ENCODE results near the gene KCNG2. TPM values are rescaled to one million over a fixed set of nuclear protein-coding genes. Genes with fewer than 3 reads are reported as not detected.

Gene KCNG2
- total RNA-seq, 2 experiments from 2014 or later, result not detected

DNA sequence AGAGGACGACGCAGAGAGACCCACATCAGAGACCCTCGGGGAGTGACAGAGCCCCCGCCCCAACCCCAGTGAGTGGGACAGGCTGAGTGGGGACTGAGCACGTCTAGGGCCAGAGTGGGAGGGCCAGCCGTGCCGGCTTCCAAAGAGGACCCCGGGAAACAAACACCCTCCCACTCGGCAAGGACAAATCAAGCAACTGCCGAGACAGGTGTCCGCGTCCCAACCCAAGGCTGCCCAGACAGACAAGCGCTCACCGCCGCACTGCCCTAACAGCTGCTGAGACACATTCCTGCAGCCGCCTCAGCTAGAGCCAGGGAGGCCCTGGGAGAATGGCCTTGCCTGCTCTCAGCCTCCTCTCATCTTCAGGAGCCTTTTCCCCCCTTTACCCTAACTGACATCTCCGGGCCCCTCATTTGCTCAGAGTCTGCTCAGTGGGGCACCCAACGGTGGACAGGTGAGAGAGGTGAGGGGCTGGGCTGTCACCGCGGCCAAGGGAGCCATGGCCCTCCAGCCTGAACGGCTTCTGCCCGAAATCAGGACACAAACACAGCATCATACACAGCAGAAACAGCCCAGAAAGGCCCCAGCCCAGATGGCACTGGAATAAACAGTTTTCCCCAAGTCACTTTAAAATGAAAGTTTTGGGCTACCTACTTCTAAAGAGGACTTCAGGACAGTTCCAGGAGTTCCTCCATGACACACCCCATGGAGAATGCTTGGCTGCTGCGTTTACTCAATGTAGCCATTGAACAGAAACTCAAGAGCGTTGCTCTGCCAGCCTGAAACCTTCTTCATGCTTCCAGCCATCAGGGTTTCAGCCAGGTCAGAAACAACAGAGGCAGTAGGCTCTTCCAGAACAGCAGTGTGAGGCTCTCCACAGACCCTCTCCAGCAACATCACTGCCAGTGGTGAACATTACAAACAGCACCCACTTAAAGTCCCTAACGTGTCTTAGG lies 130.1 kb downstream of the KCNG2 start:
- Mint-ChIP-seq H3K4me1 (no peaks in the 10 kb centered on the region), H3K27me3 (no peaks in the 10 kb centered on the region), H3K27ac (no peak overlapping the region), H3K9me3 (peaks cover 36% of the 10 kb centered on the region), H3K36me3 (ENCODE audit: low read depth) (peaks cover 58% of the 10 kb centered on the region), H3K4me3 (no peak overlapping the region)
- ChIA-PET CTCF (no interaction called here), POLR2A (no interaction called here)
- DNase-seq, result no peak

DNA sequence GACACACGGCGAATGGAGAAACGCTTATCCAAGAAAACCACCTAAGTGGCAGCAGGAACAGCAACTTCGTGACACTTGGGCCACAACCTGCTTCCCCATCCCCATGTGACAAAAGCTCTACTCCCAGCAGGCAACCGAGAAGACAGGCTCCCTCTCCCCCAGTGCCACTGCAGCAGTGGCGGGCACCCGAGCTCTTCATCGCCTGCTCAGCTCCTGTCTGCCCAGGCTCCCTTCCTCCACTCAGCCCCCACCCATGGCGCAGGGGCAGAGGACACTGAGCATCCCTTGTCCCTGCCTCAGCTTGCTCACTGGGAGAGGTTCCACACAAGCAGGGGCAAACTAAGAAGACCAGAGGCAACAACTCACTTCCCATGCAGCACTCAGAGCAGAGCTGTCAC lies 130.8 kb downstream of the KCNG2 start:
- DNase-seq, result no peak
- Mint-ChIP-seq H3K4me3 (no peak overlapping the region), H3K36me3 (ENCODE audit: low read depth) (peaks cover 61% of the 10 kb centered on the region), H3K27ac (no peak overlapping the region), H3K27me3 (no peaks in the 10 kb centered on the region), H3K4me1 (no peaks in the 10 kb centered on the region), H3K9me3 (peaks cover 41% of the 10 kb centered on the region)
- ChIA-PET POLR2A (no interaction called here), CTCF (no interaction called here)

GRCh38 chr18:79930020-79930642 lies 132.4 kb downstream of the KCNG2 start:
- H3K36me3 Mint-ChIP-seq (ENCODE audit: low read depth), result peaks cover 70% of the 10 kb centered on the region
- H3K4me3 Mint-ChIP-seq, result no peak overlapping the region
- H3K9me3 Mint-ChIP-seq, result peaks cover 54% of the 10 kb centered on the region
- no peak for DNase-seq
- ChIA-PET CTCF (no interaction called here), POLR2A (no interaction called here)
- H3K27me3 Mint-ChIP-seq, result no peaks in the 10 kb centered on the region
- no peak overlapping the region for H3K27ac Mint-ChIP-seq
- H3K4me1 Mint-ChIP-seq, result no peaks in the 10 kb centered on the region

GRCh38 chr18:79931475-79931874 lies 133.7 kb downstream of the KCNG2 start:
- H3K4me3 Mint-ChIP-seq, result no peak overlapping the region
- ChIA-PET POLR2A (no interaction called here), CTCF (no interaction called here)
- no peaks in the 10 kb centered on the region for H3K27me3 Mint-ChIP-seq
- DNase-seq, result no peak
- H3K9me3 Mint-ChIP-seq, result peaks cover 64% of the 10 kb centered on the region
- peaks cover 80% of the 10 kb centered on the region for H3K36me3 Mint-ChIP-seq (ENCODE audit: low read depth)
- H3K4me1 Mint-ChIP-seq, result no peaks in the 10 kb centered on the region
- no peak overlapping the region for H3K27ac Mint-ChIP-seq

GRCh38 chr18:79932907-79933306 lies 135.2 kb downstream of the KCNG2 start:
- no peaks in the 10 kb centered on the region for H3K27me3 Mint-ChIP-seq
- H3K9me3 Mint-ChIP-seq, result peaks cover 67% of the 10 kb centered on the region
- no peak for DNase-seq
- ChIA-PET CTCF (no interaction called here), POLR2A (no interaction called here)
- no peak overlapping the region for H3K27ac Mint-ChIP-seq
- H3K4me3 Mint-ChIP-seq, result no peak overlapping the region
- peaks cover 90% of the 10 kb centered on the region for H3K36me3 Mint-ChIP-seq (ENCODE audit: low read depth)
- no peaks in the 10 kb centered on the region for H3K4me1 Mint-ChIP-seq

DNA sequence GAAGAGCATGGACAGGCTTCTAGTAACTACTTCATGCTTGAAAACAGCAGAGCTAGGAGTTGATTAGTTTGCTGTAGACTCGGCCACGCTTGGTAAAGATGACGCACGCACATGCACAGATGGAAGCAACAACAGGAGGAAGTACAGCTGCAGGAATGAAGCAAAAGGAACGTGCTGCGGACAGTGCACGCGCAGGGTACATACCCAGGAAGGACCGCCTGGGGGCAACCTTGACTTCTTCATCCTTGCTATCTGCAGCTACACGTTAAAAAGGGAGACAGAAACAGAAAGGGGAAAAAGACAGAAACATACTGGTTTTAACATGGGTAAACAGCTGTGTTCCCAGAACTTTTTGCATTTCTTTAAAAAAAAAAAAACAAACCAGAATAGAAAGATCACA lies 136.0 kb downstream of the KCNG2 start:
- POLR2A ChIA-PET, result no interaction called here
- H3K27me3 Mint-ChIP-seq, result no peaks in the 10 kb centered on the region
- H3K9me3 Mint-ChIP-seq, result peaks cover 62% of the 10 kb centered on the region
- peaks cover 86% of the 10 kb centered on the region for H3K36me3 Mint-ChIP-seq (ENCODE audit: low read depth)
- DNase-seq, result no peak
- CTCF ChIA-PET, result no interaction called here
- no peak overlapping the region for H3K27ac Mint-ChIP-seq
- no peaks in the 10 kb centered on the region for H3K4me1 Mint-ChIP-seq
- no peak overlapping the region for H3K4me3 Mint-ChIP-seq

- ChIA-PET POLR2A (no interaction called here), CTCF (no interaction called here)
- Mint-ChIP-seq H3K4me3 (no peak overlapping the region), H3K9me3 (peaks cover 54% of the 10 kb centered on the region), H3K4me1 (no peaks in the 10 kb centered on the region), H3K27ac (no peak overlapping the region), H3K36me3 (ENCODE audit: low read depth) (peaks cover 85% of the 10 kb centered on the region), H3K27me3 (no peaks in the 10 kb centered on the region)
- DNase-seq, result no peak
These were observed 136.8 kb downstream of the KCNG2 start for GRCh38 chr18:79934311-79935097.

- peaks cover 48% of the 10 kb centered on the region for H3K9me3 Mint-ChIP-seq
- DNase-seq, result no peak
- ChIA-PET POLR2A (no interaction called here), CTCF (no interaction called here)
- no peak overlapping the region for H3K4me3 Mint-ChIP-seq
- H3K4me1 Mint-ChIP-seq, result no peaks in the 10 kb centered on the region
- peaks cover 85% of the 10 kb centered on the region for H3K36me3 Mint-ChIP-seq (ENCODE audit: low read depth)
- no peak overlapping the region for H3K27ac Mint-ChIP-seq
- no peaks in the 10 kb centered on the region for H3K27me3 Mint-ChIP-seq
These were observed 137.4 kb downstream of the KCNG2 start for GRCh38 chr18:79935098-79935480.

DNA sequence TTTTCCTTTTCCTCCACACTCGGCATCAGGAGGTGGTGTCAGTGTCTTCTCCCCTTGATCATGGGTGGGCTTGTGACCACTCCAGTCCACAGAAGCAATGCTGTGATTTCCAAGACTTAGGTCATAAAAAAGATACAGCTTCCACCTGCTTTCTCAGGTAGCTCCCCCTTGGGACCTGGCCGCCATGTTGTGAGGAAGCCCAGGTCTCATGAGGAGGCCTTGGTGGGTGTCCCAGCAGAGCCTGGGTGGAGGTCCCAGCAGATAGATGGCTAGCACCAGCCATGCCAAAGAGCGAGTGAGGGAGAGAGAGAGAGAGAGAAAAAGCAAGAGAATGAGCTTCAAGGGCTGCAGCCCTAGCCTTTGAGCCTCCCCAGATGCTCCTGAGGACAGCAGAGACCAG lies 137.8 kb downstream of the KCNG2 start:
- Mint-ChIP-seq H3K4me3 (no peak overlapping the region), H3K36me3 (ENCODE audit: low read depth) (peaks cover 85% of the 10 kb centered on the region), H3K4me1 (no peaks in the 10 kb centered on the region), H3K27ac (no peak overlapping the region), H3K9me3 (peaks cover 44% of the 10 kb centered on the region), H3K27me3 (no peaks in the 10 kb centered on the region)
- DNase-seq, result no peak
- ChIA-PET POLR2A (no interaction called here), CTCF (no interaction called here)

DNA sequence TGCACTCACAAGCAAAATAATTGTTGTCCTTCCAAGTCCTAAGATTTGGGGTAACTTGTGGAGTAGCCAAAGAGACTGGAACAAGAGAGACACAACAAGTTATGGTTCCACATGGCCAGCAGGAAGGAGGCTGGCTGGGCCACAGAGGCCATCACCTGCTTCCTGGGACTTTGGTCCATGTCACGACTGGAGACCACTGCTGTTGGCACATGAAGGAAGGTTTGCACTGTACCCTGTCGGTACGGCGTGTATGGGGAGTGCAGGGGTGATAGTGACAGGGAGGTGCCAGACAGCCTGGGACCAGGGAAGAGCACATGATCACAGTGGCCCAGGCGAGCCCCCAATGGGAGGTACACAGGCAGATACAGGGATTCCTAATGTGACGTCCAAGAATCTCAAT lies 138.2 kb downstream of the KCNG2 start:
- DNase-seq, result no peak
- POLR2A ChIA-PET, result no interaction called here
- peaks cover 44% of the 10 kb centered on the region for H3K9me3 Mint-ChIP-seq
- CTCF ChIA-PET, result no interaction called here
- H3K27ac Mint-ChIP-seq, result no peak overlapping the region
- H3K4me1 Mint-ChIP-seq, result no peaks in the 10 kb centered on the region
- peaks cover 87% of the 10 kb centered on the region for H3K36me3 Mint-ChIP-seq (ENCODE audit: low read depth)
- H3K4me3 Mint-ChIP-seq, result no peak overlapping the region
- H3K27me3 Mint-ChIP-seq, result no peaks in the 10 kb centered on the region

GRCh38 chr18:79936641-79937040 lies 138.9 kb downstream of the KCNG2 start:
- peaks cover 80% of the 10 kb centered on the region for H3K36me3 Mint-ChIP-seq (ENCODE audit: low read depth)
- ChIA-PET CTCF (no interaction called here), POLR2A (no interaction called here)
- no peaks in the 10 kb centered on the region for H3K27me3 Mint-ChIP-seq
- DNase-seq, result no peak
- peaks cover 39% of the 10 kb centered on the region for H3K9me3 Mint-ChIP-seq
- no peaks in the 10 kb centered on the region for H3K4me1 Mint-ChIP-seq
- H3K27ac Mint-ChIP-seq, result no peak overlapping the region
- no peak overlapping the region for H3K4me3 Mint-ChIP-seq

- ChIA-PET CTCF (no interaction called here), POLR2A (no interaction called here)
- Mint-ChIP-seq H3K27ac (no peak overlapping the region), H3K4me1 (no peaks in the 10 kb centered on the region), H3K9me3 (peaks cover 36% of the 10 kb centered on the region), H3K4me3 (no peak overlapping the region), H3K36me3 (ENCODE audit: low read depth) (peaks cover 81% of the 10 kb centered on the region), H3K27me3 (no peaks in the 10 kb centered on the region)
- no peak for DNase-seq
These were observed 139.5 kb downstream of the KCNG2 start for GRCh38 chr18:79937103-79937860.

- Mint-ChIP-seq H3K27me3 (no peaks in the 10 kb centered on the region), H3K4me3 (no peak overlapping the region), H3K27ac (no peak overlapping the region), H3K9me3 (peaks cover 28% of the 10 kb centered on the region), H3K36me3 (ENCODE audit: low read depth) (peaks cover 75% of the 10 kb centered on the region), H3K4me1 (no peaks in the 10 kb centered on the region)
- POLR2A ChIA-PET, result no interaction called here
- no peak for DNase-seq
- CTCF ChIA-PET, result no interaction called here
These were observed 140.5 kb downstream of the KCNG2 start for GRCh38 chr18:79938196-79938595.

All from activated CD4-positive, alpha-beta memory T cell treated with anti-CD3 and anti-CD28 coated beads, Interleukin-2, amount 10 ng/mL, durations not matched to agents 7 days and 5 days (primary cell).